NCI-H1105 (cell line): ENCODE results near the gene CDH22.

Experiments used
- DNase-seq: peaks from one replicate; lab custom pipeline; 2025; lab: John Stamatoyannopoulos, UW

Gene CDH22

DNA sequence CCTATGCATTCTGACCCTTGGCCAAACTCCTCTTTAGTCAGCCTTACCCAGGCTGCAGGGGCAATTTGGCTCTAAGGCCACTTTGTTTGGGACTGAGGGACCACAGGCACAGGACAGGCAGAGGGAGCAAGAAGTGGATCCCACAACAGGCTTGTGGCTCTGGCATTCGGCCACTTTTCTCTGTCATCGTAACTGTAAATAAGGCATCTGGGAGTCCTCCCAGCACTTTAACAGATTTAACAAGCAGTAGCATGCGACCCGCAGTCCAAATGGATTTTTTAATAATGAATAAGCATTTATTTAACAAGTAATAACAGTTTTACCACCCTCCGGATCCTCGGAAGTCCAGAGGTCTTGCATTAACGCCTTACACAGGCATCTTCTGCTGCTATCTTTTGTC, 16.1 kb upstream of the CDH22 start:
- DNase-seq: no peak

DNA sequence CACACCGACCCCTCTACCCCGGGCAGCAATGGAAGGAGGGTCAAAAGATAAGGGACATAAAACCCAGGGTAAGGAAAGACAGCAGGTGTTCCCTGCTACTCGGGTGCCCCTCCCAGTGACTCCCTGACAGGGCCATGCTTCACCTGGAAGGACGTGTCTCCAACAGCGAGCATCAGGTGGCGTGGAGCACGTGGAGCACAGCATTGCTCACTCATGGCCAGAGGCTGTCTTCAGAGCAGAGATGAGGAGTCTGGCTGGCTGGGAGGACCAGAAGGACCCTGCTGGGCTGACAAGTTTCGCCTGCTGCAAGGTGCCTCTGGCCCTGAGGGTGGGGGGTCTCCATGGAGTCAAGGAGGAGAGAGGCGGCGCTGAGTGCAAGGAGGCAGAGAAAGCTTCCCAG, 15.3 kb upstream of the CDH22 start:
- DNase-seq: no peak

DNA sequence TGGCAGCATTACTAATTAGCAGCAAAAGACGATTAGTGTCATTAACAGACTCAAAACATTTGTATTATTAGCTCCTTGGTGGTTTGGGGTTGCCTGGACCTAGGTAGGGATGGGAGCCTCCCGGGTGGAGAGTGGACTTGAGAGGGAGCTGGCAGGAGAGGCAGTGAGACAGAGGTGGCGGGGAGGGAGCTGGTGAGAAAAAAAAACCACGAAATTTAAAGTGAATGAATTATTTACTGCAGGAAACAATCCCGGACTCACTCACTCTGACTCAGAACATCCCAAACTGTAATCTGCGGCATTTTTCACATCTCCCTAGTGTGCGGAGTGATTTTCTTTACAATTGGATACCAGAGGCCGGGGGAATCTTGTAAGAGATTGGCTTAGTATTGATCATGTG, 14.3 kb upstream of the CDH22 start:
- no peak for DNase-seq

DNA sequence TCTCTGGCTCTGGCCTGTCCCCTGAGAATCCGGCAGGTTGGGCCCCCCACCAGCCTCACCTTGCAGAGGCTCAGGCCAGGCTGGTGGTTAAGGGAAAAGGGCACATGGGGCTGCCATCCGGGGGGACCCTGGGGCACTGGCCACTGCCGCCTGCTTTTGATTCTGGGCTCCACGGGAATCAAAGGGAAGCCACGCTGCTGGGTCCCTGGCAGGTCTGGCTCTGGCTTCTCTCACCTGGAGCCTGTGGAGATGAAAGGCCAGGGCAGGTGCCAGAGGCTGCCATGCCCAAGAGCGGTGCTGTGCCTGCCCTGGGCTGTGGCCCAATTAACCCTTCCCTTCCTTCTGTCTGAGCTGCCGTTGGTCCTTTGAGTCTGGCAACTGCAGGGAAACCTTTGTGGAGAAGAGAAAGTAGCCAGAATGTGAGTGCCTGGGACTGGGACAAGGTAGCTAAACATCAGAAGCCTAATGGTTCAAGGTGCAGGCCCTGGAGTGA, 9.4 kb upstream of the CDH22 start:
- peak; percentile 63 for DNase-seq

DNA sequence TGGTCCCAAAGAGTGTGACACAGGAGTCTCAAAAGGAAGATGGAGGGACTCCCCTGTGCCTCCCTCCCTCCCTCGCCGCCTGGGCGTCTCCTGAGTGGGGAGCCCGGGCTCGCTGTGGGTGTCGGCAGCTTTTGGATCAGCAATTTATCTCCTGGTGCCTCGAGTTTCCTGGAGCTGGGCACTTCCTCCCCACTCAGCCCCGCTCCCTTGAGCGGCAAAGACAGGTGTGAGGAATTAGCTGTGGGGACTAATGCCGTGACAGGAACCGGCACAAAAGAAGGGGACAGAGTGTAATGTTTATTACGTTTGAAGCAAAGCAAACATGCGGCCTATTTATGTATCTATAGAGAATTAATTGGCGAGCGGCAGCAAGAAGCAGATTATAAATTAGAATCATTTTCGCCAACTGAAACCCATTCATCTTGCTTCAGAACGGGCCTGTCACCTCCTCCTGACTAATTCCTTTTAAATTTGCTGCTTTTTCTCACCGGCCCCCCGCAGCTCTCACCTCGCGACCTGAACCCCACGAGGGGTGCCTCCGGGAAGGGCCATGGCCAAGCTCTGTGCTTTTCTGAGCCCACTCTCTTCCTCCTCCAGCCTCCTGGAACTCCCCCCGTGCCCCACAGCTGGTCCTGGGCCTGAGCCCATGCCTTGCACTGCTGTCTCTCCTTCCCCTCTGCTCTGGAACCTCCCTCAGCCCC, 8.8 kb upstream of the CDH22 start:
- DNase-seq: peak; percentile 40

DNA sequence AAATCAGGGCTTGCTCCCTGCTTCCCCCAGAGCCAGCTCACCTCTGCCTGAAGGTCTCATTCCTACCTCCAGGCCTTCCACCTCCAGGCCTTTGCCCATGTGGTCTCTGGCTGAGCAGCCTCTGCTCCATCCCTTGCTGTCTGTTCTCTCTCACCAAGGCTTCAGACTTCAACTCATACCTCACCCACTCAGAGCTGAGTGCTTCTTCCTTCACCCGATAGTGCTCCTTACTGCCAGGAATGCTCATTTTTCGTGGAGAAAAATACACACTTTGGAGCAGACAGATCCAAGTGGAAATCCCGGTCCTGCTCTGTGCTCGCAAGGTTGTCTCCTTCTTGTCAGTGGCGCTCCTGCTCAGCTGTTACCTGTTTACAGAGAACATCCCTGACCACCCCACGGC, 7.0 kb upstream of the CDH22 start:
- no peak for DNase-seq

DNA sequence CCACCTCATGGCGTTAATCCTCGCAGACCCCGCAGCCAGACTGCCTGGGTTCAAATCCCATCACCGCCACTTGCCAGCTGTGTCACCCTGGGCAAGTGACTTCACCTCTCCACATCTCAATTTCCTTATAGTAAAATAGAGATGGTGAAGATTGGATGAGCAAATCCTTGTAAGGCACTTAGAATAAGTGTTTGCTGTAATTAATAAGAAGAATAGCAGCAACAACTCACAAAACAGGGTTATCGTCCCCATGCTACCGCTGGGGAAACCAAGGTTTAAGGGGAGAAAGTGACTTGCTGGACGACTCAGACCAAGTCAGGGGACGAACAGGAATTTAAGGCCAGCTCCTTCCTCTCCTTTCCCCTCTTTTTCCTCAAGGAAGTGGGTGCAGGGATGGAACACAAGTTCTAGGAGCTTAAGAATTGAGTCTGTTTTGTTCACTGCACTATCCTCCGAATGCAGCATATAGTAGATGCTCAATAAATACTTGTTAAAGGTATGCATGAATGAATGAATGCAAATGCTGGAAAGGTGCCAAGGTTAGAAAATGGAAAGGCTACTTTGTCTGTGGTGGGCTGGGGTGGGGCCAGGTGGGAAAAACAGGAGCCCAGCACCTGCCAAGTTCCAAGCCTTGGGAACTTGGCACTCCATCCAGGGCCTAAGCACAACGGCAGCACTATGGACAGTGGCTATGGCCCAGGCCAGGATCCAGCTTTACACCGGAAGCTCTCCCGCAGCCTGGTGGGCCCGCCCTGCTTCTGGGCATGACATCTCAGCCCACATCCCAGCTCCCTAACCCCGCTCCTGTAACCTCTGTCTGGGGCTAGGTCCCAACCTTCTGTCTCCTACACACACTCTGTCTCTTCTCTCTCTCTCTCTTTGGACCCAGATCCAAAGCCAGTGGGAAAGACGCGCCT, 4.9 kb upstream of the CDH22 start:
- no peak for DNase-seq

DNA sequence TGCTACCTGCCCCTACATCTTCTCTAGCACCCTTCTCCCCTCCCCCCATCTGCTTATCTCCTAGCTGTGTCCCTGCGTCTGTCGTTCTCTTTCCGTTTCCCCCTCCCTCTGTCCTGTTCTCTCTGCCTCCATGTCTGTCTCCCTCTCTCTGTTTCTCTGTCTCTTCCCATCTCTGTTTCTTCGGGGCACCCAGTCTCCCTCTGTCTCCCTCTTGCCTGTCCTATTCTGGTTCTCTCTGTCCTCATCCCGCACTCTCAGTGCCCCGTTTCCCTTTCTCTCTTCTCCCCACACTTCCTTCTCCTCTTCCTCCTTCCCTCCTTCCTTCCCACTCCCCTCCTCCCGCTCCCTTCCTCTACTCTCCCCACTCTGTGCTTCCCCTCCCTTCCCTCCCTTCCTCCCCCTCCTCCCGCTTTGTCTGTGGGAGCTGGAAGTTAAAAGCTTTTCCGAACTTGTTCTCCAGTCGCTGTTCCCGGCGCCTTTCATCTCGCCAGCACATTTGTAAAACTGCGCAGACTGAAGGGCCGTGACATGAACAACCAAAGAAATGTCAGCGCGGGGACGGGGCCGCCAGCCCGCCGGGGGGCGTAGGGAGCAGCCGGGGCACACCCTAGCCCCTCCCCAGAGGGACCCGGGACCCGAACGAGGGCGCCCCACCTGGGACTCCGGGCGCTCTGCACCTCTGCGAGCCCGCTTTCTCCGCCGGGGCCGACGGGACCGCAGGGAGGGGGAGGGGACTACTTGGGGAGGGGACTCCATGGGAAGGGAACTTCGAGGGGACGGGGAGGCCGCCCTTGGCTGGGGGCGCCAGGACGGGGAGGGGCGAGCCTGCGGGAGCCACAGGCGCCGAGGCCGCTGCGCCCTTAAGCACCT, 4.0 kb upstream of the CDH22 start:
- DNase-seq: no peak

DNA sequence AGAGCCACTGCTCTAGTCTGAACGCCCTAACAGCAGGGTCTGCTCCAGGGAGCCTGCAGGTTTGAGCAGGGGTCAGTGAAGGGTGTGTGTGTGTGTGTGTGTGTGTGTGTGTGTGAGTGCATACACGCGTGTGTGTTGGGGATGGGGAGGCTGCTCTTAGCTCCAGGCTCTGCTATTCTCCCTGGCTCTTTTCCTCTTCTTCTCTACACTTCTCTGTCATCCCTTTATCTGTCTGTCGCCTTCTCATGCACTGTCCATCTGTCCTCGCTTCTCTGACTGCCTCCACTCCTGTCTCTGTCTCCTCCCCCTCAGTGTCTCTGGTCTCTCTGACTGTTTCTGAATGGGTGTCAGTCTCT, 3.4 kb upstream of the CDH22 start:
- DNase-seq: no peak

DNA sequence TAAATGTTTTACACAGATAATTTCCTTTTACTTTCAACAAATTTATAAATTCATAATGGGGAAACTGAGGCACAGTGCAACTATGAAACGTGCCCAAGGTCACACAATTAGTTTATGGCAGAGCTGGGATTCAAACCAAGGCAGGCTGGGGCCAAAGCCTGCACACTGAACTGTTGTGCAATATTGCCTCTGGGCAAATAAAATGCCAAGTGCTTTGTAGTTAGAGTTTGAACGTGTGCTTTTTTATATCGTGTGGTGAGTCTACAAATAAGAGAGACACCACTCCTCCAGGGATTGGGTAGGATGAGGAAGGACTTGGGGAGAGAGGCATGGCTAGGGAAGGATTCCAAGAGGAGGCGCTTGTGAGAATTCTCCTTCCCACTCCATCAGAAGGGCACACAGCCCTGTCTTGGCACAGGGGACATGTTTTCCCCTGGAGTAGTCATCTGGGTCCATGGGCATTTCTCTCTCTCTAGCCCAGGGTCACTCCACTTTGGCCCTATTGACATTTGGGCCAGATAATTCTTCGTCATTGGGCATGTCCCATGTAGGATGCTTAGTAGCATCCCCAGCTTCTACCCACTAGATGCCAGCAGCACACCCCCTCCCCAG, 2.8 kb upstream of the CDH22 start:
- no peak for DNase-seq

DNA sequence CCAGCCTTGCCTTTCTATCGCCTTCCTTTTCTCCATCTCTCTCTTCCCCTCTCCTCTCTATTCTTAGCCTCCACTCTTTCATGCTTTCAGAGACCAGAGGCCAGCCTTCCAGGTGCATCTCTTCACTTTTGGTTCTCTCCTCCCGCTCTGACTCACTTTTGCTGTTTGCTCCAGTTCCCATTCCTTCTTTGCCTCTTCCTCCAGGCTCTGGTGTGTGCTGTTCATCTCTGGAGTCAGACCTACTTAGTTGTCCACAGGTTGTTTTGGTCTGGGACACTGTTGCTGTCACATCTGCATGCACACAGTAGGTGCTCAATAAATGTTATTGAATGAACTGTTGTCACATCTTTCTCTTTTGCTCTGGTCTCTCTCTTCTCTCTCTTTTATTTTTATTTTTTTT, 1.6 kb upstream of the CDH22 start:
- no peak for DNase-seq

DNA sequence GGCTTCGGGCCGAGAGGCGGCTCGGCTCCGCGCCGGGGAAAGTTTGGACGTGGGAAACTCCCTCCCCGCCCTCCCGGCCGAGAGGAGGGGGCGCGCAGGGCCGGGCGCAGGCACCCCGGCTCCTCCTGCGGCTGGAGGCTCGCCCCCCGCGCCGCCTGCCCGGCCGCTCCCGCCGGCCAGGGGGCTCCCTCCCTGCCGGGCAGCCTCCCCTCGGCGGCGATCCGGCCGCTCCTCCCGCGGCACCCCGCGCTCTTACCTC, 370 bp downstream of the CDH22 start:
- DNase-seq: no peak

DNA sequence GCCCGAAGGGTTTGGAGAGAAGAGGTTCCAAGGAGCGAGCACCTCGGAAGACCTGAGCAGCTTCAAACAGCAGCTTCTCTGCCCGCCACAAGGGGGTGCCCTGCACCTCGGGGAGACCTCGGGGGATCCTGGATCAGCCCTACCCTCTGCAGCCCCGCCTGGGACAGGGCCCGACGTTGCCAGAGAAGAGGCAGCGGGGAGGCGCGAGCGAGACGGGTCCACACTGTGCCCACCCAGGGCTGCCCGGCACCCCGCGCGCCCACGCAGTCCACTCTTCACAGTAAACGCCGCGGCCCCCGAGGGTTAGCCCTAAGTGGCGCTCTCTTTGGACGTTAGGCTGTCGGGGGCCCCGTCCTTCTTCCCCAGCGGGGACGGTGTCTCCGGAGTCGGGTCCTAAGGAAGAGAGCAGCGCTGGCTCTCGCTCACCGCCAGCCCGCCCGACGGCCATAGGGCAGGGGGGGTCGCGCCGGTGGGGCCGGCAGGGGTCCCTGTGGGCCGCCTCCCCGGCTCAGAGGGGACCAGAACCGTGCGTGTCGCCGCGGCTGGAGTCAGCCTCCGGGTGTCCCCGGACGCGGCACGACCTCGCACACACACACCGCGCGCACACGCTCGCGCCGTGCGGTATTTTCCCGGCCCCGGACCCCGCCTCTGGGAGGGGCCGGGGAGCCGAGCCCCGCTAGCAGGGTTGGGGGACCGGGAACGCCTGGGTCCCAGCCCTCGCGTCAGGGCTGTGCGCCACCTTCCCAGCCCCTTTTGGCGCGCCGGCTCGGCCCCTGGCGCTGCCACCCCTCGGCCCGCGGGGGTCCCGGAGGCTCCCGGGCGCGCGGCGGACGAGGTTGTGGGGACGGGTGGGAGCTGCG, 929 bp downstream of the CDH22 start:
- DNase-seq: peak; percentile 82

DNA sequence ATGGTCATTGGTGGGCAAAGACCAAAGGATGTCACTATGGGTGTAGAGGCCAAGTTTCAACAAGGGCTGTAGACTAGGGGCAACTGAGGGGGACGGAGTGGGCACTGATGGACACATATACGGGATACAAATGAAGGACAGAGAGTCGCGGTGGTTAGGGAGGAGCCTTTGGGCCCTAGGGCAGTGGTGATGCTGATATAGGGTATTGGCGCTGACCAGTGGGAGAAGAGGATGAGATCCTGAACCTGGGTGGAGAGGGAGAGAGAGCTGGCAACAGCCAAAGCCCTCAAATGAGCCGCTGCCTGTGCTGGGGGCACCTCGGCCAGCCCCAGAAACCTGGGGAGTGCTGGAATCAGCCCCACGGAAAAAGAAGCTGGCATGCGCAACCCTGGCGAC, 1.6 kb downstream of the CDH22 start:
- no peak for DNase-seq

DNA sequence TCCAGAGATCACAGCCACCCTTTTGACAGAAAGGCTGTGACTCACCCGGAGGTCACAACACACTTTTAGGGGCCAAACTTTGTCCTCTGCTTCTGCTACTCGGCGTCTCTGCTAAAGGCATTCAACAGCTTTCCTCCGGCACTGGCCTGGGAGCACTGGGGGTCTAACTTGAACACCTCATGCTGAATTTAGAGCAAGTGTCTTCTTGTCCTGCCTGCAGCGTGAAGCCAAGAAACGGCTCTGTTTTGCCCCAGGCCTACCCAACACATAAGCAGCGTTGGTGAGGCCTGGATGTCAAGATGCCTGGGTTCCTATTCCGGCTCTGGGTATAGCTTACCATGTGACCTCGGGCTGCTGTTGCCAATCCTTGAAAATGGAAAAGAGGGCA, 2.3 kb downstream of the CDH22 start:
- DNase-seq: no peak

DNA sequence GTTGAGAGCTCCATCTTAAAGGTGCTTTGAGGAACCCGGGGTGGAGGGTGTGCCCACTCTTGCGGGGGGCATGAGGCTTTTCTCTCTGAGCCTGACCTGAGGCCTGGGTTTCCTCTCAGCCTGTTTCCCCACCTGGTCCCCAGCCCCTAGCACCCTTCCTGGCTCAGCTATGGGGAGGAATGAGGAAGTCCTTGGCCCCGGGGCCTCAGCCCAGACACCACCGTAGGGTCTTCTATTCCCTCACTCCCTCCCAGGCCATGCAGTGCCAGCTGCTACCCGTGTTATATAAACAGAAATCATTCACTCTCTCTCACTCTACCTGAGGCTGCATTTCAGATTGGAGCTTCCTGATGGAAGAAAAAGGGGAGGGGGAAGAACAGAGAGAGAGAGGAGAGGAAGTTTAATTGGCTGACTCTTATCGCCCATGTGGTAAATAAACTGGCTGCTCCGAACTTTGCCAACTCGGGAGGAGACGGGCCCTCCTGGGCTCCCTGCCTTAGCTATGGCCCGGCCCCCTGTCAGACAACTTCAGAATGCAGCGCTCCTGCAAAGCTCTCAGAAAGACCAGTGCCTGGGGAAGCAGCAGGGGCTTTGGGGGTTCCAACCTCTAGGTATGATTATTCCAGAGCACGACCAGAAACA, 2.8 kb downstream of the CDH22 start:
- DNase-seq: no peak

DNA sequence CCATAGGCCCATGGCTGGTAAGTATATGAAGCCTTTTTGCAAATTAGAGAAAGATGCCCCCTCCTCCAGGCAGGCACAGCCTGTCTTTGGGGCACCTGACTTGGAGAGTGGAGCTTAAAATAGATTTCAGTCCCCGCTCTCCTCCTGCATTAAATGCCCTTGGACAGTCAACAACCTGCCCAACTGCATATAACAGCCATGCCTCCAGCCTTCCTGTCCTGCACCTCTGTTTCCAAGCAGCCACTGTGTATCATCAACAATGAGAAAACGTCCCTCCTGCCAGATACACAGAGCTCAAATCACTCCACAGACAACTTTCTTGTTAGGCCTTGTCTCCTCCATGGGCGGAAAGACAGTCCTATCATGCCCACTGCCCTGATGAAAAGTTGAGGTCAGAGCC, 3.4 kb downstream of the CDH22 start:
- DNase-seq: no peak

DNA sequence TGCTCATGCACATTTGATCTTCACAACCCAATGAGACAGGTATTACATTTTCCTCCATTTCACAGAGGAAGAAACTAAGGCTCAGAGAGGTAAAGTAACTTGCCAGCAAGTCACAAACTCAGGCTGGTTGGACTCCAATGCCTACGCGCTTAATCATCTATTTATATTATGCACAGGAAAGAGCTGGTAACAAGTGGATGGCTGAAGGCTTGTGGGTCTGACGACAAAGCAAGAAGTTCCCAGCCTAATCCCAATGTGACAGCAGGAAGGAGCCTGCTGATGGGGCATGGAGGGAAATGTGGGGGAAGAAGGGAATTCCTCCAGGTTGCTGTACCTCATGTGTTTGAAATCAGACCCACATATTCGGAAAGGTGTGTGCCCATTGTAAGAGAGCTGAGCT, 3.9 kb downstream of the CDH22 start:
- no peak for DNase-seq

DNA sequence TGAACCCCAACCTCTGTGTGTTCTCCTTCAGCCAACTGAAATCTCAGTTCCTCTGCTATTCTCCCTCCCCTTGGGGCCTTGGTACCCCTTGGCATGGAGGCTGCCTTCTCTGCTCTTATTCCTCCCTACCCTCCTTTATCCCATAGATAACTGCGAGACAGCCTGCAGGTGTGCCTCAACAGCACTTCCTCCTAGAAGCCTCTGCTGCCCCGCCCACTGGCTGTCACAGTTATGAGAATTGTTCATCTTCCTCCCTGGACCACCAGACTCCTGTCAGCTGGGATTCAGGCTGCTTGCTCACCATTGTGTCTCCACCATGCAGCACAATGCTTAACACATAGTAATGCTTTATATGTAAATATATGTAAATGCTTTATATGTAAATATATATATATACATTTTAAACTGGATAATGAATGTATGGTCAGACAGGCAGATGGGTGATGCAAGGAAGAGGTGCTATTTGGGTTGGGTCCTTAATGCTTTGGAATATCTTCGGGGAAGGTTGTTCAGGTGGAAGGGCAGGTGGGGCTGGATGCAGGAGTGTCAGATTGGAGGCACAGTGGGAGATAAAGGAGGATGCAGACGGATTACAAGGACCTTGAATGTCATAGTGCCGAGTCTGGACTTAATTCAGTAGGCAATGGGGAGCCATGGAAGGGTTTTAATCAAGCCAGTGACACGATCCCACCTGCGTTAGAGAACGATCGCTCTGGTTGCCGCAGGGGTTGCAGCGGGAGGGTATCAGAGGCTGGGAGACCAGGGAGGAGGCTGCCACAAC, 4.9 kb downstream of the CDH22 start:
- no peak for DNase-seq

DNA sequence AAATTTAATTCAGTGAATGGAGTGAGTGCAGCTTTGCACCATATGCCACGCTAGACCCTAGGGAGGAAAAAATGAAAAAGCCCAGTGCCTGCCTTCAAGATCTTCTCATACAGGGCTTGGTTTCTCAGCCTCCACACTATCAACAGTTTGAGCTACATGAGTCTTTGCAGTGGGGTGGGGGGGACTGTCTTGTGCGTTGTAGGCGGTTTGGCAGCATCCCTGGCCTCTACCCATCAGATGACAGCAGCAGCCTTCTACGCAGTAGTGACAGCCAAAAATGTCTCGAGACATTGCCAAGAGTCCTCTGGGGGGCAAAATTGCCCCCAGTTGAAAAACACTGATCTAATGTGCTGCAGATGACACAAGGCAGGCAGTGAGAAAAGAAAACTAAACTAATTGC, 6.2 kb downstream of the CDH22 start:
- DNase-seq: no peak
